ENCODE results near the gene KCNMB2. TPM values are rescaled to one million over a fixed set of nuclear protein-coding genes. Genes with fewer than 3 reads are reported as not detected.
"Not testable (repeated sequence)": the region's sequence is repeated elsewhere in the genome, so short reads cannot be mapped to it uniquely, and the experiment has no call there.

KCNMB2 gene
- total RNA-seq, 4 donors from 2014 or later: not detected

DNA sequence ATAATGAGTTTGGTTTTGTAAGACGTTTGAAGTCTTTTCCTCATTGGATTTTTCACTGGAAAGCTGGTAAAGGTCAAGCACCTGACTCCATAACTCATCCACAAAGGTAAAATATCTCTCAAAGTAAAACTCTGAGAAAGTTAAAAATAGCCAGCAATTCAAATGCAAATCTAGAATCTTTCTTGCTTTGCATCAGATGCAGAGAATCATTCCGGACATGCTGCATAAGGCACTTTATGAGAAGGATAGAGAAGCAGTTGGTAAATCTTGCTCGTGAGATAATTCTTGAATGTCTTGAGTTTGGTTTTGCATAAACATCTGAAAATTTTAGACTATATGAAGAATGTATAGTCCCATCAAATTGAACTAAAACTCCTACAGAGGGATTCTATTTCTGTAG is 9.1 kb downstream of the KCNMB2 start:
- TF ChIP-seq POLR2A (IDR thresholded peaks at IDR 0.05): no peak
- TF ChIP-seq, protein P1, sequence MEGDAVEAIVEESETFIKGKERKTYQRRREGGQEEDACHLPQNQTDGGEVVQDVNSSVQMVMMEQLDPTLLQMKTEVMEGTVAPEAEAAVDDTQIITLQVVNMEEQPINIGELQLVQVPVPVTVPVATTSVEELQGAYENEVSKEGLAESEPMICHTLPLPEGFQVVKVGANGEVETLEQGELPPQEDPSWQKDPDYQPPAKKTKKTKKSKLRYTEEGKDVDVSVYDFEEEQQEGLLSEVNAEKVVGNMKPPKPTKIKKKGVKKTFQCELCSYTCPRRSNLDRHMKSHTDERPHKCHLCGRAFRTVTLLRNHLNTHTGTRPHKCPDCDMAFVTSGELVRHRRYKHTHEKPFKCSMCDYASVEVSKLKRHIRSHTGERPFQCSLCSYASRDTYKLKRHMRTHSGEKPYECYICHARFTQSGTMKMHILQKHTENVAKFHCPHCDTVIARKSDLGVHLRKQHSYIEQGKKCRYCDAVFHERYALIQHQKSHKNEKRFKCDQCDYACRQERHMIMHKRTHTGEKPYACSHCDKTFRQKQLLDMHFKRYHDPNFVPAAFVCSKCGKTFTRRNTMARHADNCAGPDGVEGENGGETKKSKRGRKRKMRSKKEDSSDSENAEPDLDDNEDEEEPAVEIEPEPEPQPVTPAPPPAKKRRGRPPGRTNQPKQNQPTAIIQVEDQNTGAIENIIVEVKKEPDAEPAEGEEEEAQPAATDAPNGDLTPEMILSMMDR (IDR thresholded peaks at IDR 0.05 in 4 of 5, conservative IDR thresholded peaks at IDR 0.05 in 1 of 5): no peak
- no peaks in the 10 kb centered on the region for H3K36me3 ChIP-seq
- DNase-seq (no peak), ATAC-seq (no peak)
- H3K27ac ChIP-seq: no peak overlapping the region
- intact Hi-C loops (cut with DNase I; ENCODE audit: low total_unique reads) (no loop called here), in situ Hi-C loops (cut with MboI; ENCODE audit: low sequenced_read_pairs in 4 of 4) (no loop called here)
- H3K9me3 ChIP-seq: no peaks in the 10 kb centered on the region
- no peak overlapping the region for H3K4me3 ChIP-seq
- peaks cover 0 to 2% (median 0%) of the 10 kb centered on the region in 3 donors for H3K27me3 ChIP-seq
- no peaks in the 10 kb centered on the region for H3K4me1 ChIP-seq

- Histone ChIP-seq H3K4me1 (no peaks in the 10 kb centered on the region), H3K4me3 (no peak overlapping the region), H3K36me3 (no peaks in the 10 kb centered on the region), H3K9me3 (no peaks in the 10 kb centered on the region), H3K27me3 (peaks cover 0 to 2% (median 0%) of the 10 kb centered on the region in 3 donors), H3K27ac (no peak overlapping the region)
- DNase-seq (no peak), ATAC-seq (no peak)
- TF ChIP-seq, protein P1 (IDR thresholded peaks at IDR 0.05 in 4 of 5, conservative IDR thresholded peaks at IDR 0.05 in 1 of 5): no peak
- no peak for TF ChIP-seq POLR2A (IDR thresholded peaks at IDR 0.05)
- intact Hi-C loops (cut with DNase I; ENCODE audit: low total_unique reads): no loop called here
- in situ Hi-C loops (cut with MboI; ENCODE audit: low sequenced_read_pairs in 4 of 4): no loop called here
Observed at GRCh38 chr3:178546079-178546478, 9.8 kb downstream of the KCNMB2 start.

GRCh38 chr3:178549426-178549825 is 13.2 kb downstream of the KCNMB2 start:
- not testable (repeated sequence) for ATAC-seq

DNA sequence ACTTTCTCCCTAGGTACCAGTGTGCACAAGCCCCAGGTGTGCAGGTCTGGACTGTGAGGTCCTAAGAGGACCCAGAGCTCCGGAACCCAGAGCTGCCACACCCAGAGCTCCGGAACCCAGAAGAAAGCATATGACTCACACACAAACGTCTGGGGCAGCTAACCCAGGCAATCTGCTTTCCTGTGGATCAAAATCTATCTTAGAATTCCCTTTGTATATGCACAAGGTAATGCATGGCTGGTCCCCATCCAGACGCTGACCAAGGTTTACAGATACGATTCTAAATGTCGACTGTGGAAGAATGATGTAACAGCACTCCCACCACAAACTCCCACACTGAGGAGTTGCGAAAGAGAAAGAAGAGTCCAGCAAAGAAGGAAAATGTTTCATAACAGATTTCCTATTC is 15.7 kb downstream of the KCNMB2 start:
- Histone ChIP-seq H3K27me3 (no peaks in the 10 kb centered on the region), H3K36me3 (no peaks in the 10 kb centered on the region), H3K4me1 (no peaks in the 10 kb centered on the region), H3K27ac (no peak overlapping the region), H3K4me3 (no peak overlapping the region), H3K9me3 (no peaks in the 10 kb centered on the region)
- ATAC-seq: no peak
- in situ Hi-C loops (cut with MboI; ENCODE audit: low sequenced_read_pairs in 4 of 4): no loop called here
- no peak for DNase-seq
- no peak for TF ChIP-seq POLR2A (IDR thresholded peaks at IDR 0.05)
- TF ChIP-seq, protein P1 (IDR thresholded peaks at IDR 0.05 in 4 of 5, conservative IDR thresholded peaks at IDR 0.05 in 1 of 5): no peak
- intact Hi-C loops (cut with DNase I; ENCODE audit: low total_unique reads): no loop called here

More at GRCh38 chr3:178549426-178549825, 13.2 kb downstream of the KCNMB2 start:
- in situ Hi-C loops (cut with MboI; ENCODE audit: low sequenced_read_pairs in 4 of 4); DNase-seq; H3K9me3 ChIP-seq; H3K36me3 ChIP-seq; H3K27me3 ChIP-seq; H3K27ac ChIP-seq; H3K4me3 ChIP-seq; intact Hi-C loops (cut with DNase I; ENCODE audit: low total_unique reads); H3K4me1 ChIP-seq: not testable (repeated sequence)

DNA sequence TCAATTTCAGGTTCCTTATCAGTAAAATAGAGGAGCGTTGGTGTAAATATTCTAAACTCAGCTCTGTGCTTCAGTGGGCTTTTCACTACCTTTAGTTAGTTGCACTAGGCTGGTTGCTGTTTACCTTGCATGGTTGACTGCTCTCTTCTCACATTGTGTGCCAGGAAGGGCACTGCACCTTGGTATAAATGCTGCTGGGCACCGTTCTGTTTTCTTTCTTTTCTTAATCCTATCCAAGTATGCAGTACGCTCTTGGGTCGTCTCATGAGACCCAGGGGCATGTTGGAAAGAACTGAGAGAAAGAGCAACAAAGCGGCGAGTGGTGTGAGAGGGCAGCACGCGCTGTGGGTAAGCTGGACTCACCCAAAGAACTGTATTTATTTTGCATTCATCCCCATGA is 22.4 kb downstream of the KCNMB2 start:
- TF ChIP-seq POLR2A (IDR thresholded peaks at IDR 0.05): no peak
- TF ChIP-seq, protein P1 (IDR thresholded peaks at IDR 0.05 in 4 of 5, conservative IDR thresholded peaks at IDR 0.05 in 1 of 5): no peak
- no peak overlapping the region for H3K27ac ChIP-seq
- DNase-seq (no peak), ATAC-seq (no peak)
- no peaks in the 10 kb centered on the region for H3K9me3 ChIP-seq
- no peak overlapping the region for H3K4me3 ChIP-seq
- in situ Hi-C loops (cut with MboI; ENCODE audit: low sequenced_read_pairs in 4 of 4): no loop called here
- no peaks in the 10 kb centered on the region for H3K27me3 ChIP-seq
- intact Hi-C loops (cut with DNase I; ENCODE audit: low total_unique reads): no loop called here
- no peaks in the 10 kb centered on the region for H3K36me3 ChIP-seq
- H3K4me1 ChIP-seq: peaks cover 11 to 21% of the 10 kb centered on the region in 2 donors

Measured in gastrocnemius medialis (tissue), 4 donors.